Measurements from ENCODE around the gene PAMR1. TPM values are rescaled to one million over a fixed set of nuclear protein-coding genes. Genes with fewer than 3 reads are reported as not detected.

PAMR1 gene
- total RNA-seq, 1 experiment from 2014 or later = 0.62 TPM

GRCh38 chr11:35517481-35517880 lies 7.9 kb downstream of the PAMR1 start:
- ChIA-PET CTCF (interaction anchor here (0.7 kb wide), 1 partner anchor 1276 kb away, joined by 3 read pairs; no protein-coding TSS in a partner anchor), POLR2A (ENCODE audit: low non-redundant PET) (no interaction called here)
- no peaks in the 10 kb centered on the region for H3K36me3 ChIP-seq (ENCODE audit: insufficient read depth, low read length, poor library complexity, severe bottlenecking)
- intact Hi-C loops (cut with micrococcal nuclease; ENCODE audit: unreplicated experiment) = no loop called here
- peaks cover 73% of the 10 kb centered on the region for H3K27me3 ChIP-seq (replicated peaks; ENCODE audit: insufficient read depth, low read depth, low read length, poor library complexity)
- TF ChIP-seq CTCF (conservative IDR thresholded peaks at IDR 0.05; ENCODE audit: low read depth, low read length) (no peak), EZH2 (IDR thresholded peaks at IDR 0.05; ENCODE audit: borderline replicate concordance, low read depth, low read length, poor library complexity, severe bottlenecking) (no peak)
- no peak overlapping the region for H3K4me3 ChIP-seq (ENCODE audit: low read depth, low read length, poor library complexity, severe bottlenecking)
- DNase-seq (ENCODE audit: low spot score) = no peak
- no peak overlapping the region for H3K27ac ChIP-seq (ENCODE audit: low read depth, low read length, poor library complexity, severe bottlenecking)
- no peaks in the 10 kb centered on the region for H3K4me1 ChIP-seq (ENCODE audit: insufficient read depth, low read length, poor library complexity, severe bottlenecking)
- no TSS peak for BruUV-seq (replicated peaks)
- H3K9me3 ChIP-seq (ENCODE audit: low read depth, low read length, poor library complexity, severe bottlenecking) = no peaks in the 10 kb centered on the region

GRCh38 chr11:35516403-35516802 lies 9.0 kb downstream of the PAMR1 start:
- H3K4me1 ChIP-seq (ENCODE audit: insufficient read depth, low read length, poor library complexity, severe bottlenecking) = no peaks in the 10 kb centered on the region
- no peaks in the 10 kb centered on the region for H3K9me3 ChIP-seq (ENCODE audit: low read depth, low read length, poor library complexity, severe bottlenecking)
- no peak overlapping the region for H3K27ac ChIP-seq (ENCODE audit: low read depth, low read length, poor library complexity, severe bottlenecking)
- POLR2A ChIA-PET (ENCODE audit: low non-redundant PET) = interaction anchor here (0.7 kb wide), 1 partner anchor 505 kb away, joined by 3 read pairs; no protein-coding TSS in a partner anchor
- BruUV-seq (replicated peaks) = no TSS peak
- DNase-seq (ENCODE audit: low spot score) = no peak
- H3K4me3 ChIP-seq (ENCODE audit: low read depth, low read length, poor library complexity, severe bottlenecking) = no peak overlapping the region
- TF ChIP-seq EZH2 (IDR thresholded peaks at IDR 0.05; ENCODE audit: borderline replicate concordance, low read depth, low read length, poor library complexity, severe bottlenecking) (no peak), CTCF (conservative IDR thresholded peaks at IDR 0.05; ENCODE audit: low read depth, low read length) (no peak)
- intact Hi-C loops (cut with micrococcal nuclease; ENCODE audit: unreplicated experiment) = no loop called here
- CTCF ChIA-PET = interaction anchor here (0.6 kb wide), 1 partner anchor 29 kb away, joined by 7 read pairs; no protein-coding TSS in a partner anchor
- H3K27me3 ChIP-seq (replicated peaks; ENCODE audit: insufficient read depth, low read depth, low read length, poor library complexity) = peaks cover 78% of the 10 kb centered on the region
- no peaks in the 10 kb centered on the region for H3K36me3 ChIP-seq (ENCODE audit: insufficient read depth, low read length, poor library complexity, severe bottlenecking)

- ChIA-PET CTCF (no interaction called here), POLR2A (ENCODE audit: low non-redundant PET) (no interaction called here)
- TF ChIP-seq EZH2 (IDR thresholded peaks at IDR 0.05; ENCODE audit: borderline replicate concordance, low read depth, low read length, poor library complexity, severe bottlenecking) = no peak
- no peak for TF ChIP-seq CTCF (conservative IDR thresholded peaks at IDR 0.05; ENCODE audit: low read depth, low read length)
- BruUV-seq (replicated peaks) = no TSS peak
- DNase-seq (ENCODE audit: low spot score) = no peak
- H3K36me3 ChIP-seq (ENCODE audit: insufficient read depth, low read length, poor library complexity, severe bottlenecking) = no peaks in the 10 kb centered on the region
- H3K9me3 ChIP-seq (ENCODE audit: low read depth, low read length, poor library complexity, severe bottlenecking) = no peaks in the 10 kb centered on the region
- peaks cover 78% of the 10 kb centered on the region for H3K27me3 ChIP-seq (replicated peaks; ENCODE audit: insufficient read depth, low read depth, low read length, poor library complexity)
- no peaks in the 10 kb centered on the region for H3K4me1 ChIP-seq (ENCODE audit: insufficient read depth, low read length, poor library complexity, severe bottlenecking)
- no peak overlapping the region for H3K4me3 ChIP-seq (ENCODE audit: low read depth, low read length, poor library complexity, severe bottlenecking)
- H3K27ac ChIP-seq (ENCODE audit: low read depth, low read length, poor library complexity, severe bottlenecking) = no peak overlapping the region
- intact Hi-C loops (cut with micrococcal nuclease; ENCODE audit: unreplicated experiment) = no loop called here
Measured at GRCh38 chr11:35515224-35515623, 10.2 kb downstream of the PAMR1 start.

Measured in A673 (cell line).